Chondrocyte (in vitro differentiated cells): ENCODE results near the gene ATG7. TPM values are rescaled to one million over a fixed set of nuclear protein-coding genes. Genes with fewer than 3 reads are reported as not detected.

ENCODE experiments used
- DNase-seq: peaks from one replicate; pipeline ENCODE4 v3.0.0; 2021; ENCODE audit warnings: mixed read lengths, low spot score
- H3K27ac Mint-ChIP-seq: one replicate; pipeline ENCODE4 v1.8.0; 2021; ENCODE audit warnings: mild to moderate bottlenecking, moderate library complexity, mixed read lengths; ENCODE audit not compliant: unreplicated experiment
- H3K27me3 Mint-ChIP-seq: 2 replicates; pipeline ENCODE4 v1.8.0; 2021; ENCODE audit warnings: low read depth, mixed read lengths
- H3K36me3 Mint-ChIP-seq: 2 replicates; pipeline ENCODE4 v1.8.0; 2021; ENCODE audit warnings: low read depth, mixed read lengths
- H3K4me1 Mint-ChIP-seq: 2 replicates; pipeline ENCODE4 v1.8.0; 2021; ENCODE audit warnings: low read depth, mild to moderate bottlenecking, mixed read lengths
- H3K4me3 Mint-ChIP-seq: one replicate; pipeline ENCODE4 v1.8.0; 2021; ENCODE audit warnings: mild to moderate bottlenecking, moderate library complexity, mixed read lengths; ENCODE audit not compliant: unreplicated experiment
- H3K9me3 Mint-ChIP-seq: 2 replicates; pipeline ENCODE4 v1.8.0; 2021; ENCODE audit warnings: low read depth, mixed read lengths
- CTCF ChIP-seq: fragments of 200-600 bp; sonication (generic); IDR thresholded peaks from 2 replicates; pipeline ENCODE4 v1.5.0; 2021; ENCODE audit warnings: antibody characterized with exemption, mild to moderate bottlenecking, moderate library complexity
- total RNA-seq: library from RNA; stranded (reverse); gene quantifications from 3 replicates; pipeline ENCODE4 v1.2.1, GENCODE V29; 2021

Gene ATG7
- total RNA-seq, 1 donor from 2014 or later: 27.4 TPM

GRCh38 chr3:11434017-11434526 is 161.9 kb downstream of the ATG7 start:
- Mint-ChIP-seq H3K36me3 (no peaks in the 10 kb centered on the region), H3K9me3 (no peaks in the 10 kb centered on the region), H3K27me3 (no peaks in the 10 kb centered on the region), H3K4me3 (no peak overlapping the region), H3K4me1 (peaks cover 64% of the 10 kb centered on the region), H3K27ac (peak overlapping the region; percentile 86)
- no peak for TF ChIP-seq CTCF
- no peak for DNase-seq

- H3K4me3 Mint-ChIP-seq: no peak overlapping the region
- TF ChIP-seq CTCF: no peak
- peaks cover 70% of the 10 kb centered on the region for H3K4me1 Mint-ChIP-seq
- no peaks in the 10 kb centered on the region for H3K27me3 Mint-ChIP-seq
- peak overlapping the region; percentile 86 for H3K27ac Mint-ChIP-seq
- H3K36me3 Mint-ChIP-seq: no peaks in the 10 kb centered on the region
- DNase-seq: no peak
- peaks cover 4% of the 10 kb centered on the region for H3K9me3 Mint-ChIP-seq
Measured at GRCh38 chr3:11434563-11435096, 162.4 kb downstream of the ATG7 start.

GRCh38 chr3:11435440-11436165 is 163.4 kb downstream of the ATG7 start:
- TF ChIP-seq CTCF: no peak
- H3K4me3 Mint-ChIP-seq: no peak overlapping the region

GRCh38 chr3:11436775-11437174 is 164.6 kb downstream of the ATG7 start:
- H3K27ac Mint-ChIP-seq: peak overlapping the region; percentile 2
- no peak overlapping the region for H3K4me3 Mint-ChIP-seq

More at GRCh38 chr3:11435440-11436165, 163.4 kb downstream of the ATG7 start:
- no peak for DNase-seq
- peaks cover 71% of the 10 kb centered on the region for H3K4me1 Mint-ChIP-seq
- H3K27me3 Mint-ChIP-seq: no peaks in the 10 kb centered on the region
- H3K27ac Mint-ChIP-seq: no peak overlapping the region
- peaks cover 4% of the 10 kb centered on the region for H3K9me3 Mint-ChIP-seq
- H3K36me3 Mint-ChIP-seq: no peaks in the 10 kb centered on the region

More at GRCh38 chr3:11436775-11437174, 164.6 kb downstream of the ATG7 start:
- Mint-ChIP-seq H3K27me3 (no peaks in the 10 kb centered on the region), H3K9me3 (peaks cover 4% of the 10 kb centered on the region), H3K4me1 (peaks cover 61% of the 10 kb centered on the region), H3K36me3 (no peaks in the 10 kb centered on the region)
- no peak for DNase-seq
- no peak for TF ChIP-seq CTCF
